ENCODE measurements around the gene TMOD2. TPM values are rescaled to one million over a fixed set of nuclear protein-coding genes. Genes with fewer than 3 reads are reported as not detected.

The TMOD2 gene
- polyA plus RNA-seq, 3 donors, result 5.8 to 12.7 (median 6.2) TPM

DNA sequence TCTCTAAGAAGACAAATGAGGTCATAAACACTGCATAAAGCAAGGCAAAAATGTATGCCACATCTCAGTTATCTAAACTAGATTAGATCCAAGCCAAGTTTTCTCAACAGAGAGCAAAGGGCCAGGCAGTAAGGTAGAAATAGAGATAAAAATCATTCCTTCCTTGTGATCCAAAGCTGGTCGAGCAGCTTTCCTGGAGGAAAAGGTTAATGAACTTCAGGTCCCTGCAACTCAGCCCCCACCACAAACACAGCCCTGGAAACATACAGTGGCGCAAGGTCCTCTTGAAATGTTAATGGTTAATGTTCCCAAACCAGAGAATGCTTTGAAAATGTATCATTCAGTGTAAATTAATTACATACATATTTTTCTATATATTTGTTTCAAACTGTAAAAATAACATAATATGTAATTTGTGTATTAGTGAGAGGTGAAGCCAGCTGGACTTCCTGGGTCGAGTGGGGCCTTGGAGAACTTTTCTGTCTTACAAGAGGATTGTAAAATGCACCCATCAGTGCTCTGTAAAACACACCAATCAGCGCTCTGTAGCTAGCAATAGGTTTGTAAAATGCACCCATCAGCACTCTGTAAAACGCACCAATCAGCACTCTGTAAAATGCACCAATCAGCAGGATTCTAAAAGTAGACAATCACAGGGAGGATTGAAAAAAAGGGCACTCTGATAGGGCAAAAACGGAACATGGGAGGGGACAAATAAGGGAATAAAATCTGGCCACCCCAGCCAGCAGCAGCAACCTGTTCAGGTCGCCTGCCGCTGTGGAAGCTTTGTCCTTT, 31.0 kb upstream of the TMOD2 start:
- Mint-ChIP-seq H3K27me3 (ENCODE audit: low read depth in 3 of 3) (peaks cover 0 to 3% (median 0%) of the 10 kb centered on the region in 3 donors), H3K27ac (no peak overlapping the region), H3K4me1 (peaks cover 13% of the 10 kb centered on the region), H3K9me3 (peaks cover 0 to 5% (median 0%) of the 10 kb centered on the region in 7 donors), H3K36me3 (peaks cover 34 to 36% of the 10 kb centered on the region in 2 donors), H3K4me3 (no peak overlapping the region)
- WGBS (ENCODE audit: insufficient coverage), result 95% methylated on average over 4 of the region's 8 CpGs
- H3K9ac ChIP-seq (ENCODE audit: insufficient read depth, low read length, poor library complexity, severe bottlenecking), result no peak overlapping the region
- H2AFZ ChIP-seq (ENCODE audit: insufficient read depth, low read depth, low read length, poor library complexity, severe bottlenecking), result no peak overlapping the region
- no peak overlapping the region for H3K4me2 ChIP-seq (replicated peaks; ENCODE audit: extremely low read depth, low read length, poor library complexity, severe bottlenecking)
- H3K36me3 ChIP-seq (replicated peaks in 1 of 2; ENCODE audit: control insufficient read depth in 1 of 2, insufficient read depth in 2 of 2, low read length in 2 of 2), result peaks cover 34 to 50% of the 10 kb centered on the region in 2 donors
- no peak overlapping the region for H3K4me3 ChIP-seq (replicated peaks in 1 of 3; ENCODE audit: low read depth in 2 of 3, low read length in 3 of 3)
- intact Hi-C loops (cut with micrococcal nuclease), result no loop called here
- H3K27ac ChIP-seq (ENCODE audit: low read depth in 1 of 2, low read length in 2 of 2), result no peak overlapping the region
- no peaks in the 10 kb centered on the region for H3K27me3 ChIP-seq (ENCODE audit: control insufficient read depth in 2 of 2, insufficient read depth in 2 of 2, low read length in 2 of 2)
- H3K79me2 ChIP-seq (ENCODE audit: insufficient read depth, low read length), result no peaks in the 10 kb centered on the region
- peaks cover 24% of the 10 kb centered on the region for H4K20me1 ChIP-seq (ENCODE audit: insufficient read depth, low read length)
- no peak for DNase-seq
- no peaks in the 10 kb centered on the region for H3K9me3 ChIP-seq (replicated peaks in 1 of 2; ENCODE audit: control insufficient read depth in 1 of 2, insufficient read depth in 1 of 2, low read length in 2 of 2)
- H3K4me1 ChIP-seq (ENCODE audit: control insufficient read depth in 1 of 2, insufficient read depth in 2 of 2, low read length in 2 of 2), result no peaks in the 10 kb centered on the region
- TF ChIP-seq, protein P1, sequence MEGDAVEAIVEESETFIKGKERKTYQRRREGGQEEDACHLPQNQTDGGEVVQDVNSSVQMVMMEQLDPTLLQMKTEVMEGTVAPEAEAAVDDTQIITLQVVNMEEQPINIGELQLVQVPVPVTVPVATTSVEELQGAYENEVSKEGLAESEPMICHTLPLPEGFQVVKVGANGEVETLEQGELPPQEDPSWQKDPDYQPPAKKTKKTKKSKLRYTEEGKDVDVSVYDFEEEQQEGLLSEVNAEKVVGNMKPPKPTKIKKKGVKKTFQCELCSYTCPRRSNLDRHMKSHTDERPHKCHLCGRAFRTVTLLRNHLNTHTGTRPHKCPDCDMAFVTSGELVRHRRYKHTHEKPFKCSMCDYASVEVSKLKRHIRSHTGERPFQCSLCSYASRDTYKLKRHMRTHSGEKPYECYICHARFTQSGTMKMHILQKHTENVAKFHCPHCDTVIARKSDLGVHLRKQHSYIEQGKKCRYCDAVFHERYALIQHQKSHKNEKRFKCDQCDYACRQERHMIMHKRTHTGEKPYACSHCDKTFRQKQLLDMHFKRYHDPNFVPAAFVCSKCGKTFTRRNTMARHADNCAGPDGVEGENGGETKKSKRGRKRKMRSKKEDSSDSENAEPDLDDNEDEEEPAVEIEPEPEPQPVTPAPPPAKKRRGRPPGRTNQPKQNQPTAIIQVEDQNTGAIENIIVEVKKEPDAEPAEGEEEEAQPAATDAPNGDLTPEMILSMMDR (IDR thresholded peaks at IDR 0.05), result no peak

DNA sequence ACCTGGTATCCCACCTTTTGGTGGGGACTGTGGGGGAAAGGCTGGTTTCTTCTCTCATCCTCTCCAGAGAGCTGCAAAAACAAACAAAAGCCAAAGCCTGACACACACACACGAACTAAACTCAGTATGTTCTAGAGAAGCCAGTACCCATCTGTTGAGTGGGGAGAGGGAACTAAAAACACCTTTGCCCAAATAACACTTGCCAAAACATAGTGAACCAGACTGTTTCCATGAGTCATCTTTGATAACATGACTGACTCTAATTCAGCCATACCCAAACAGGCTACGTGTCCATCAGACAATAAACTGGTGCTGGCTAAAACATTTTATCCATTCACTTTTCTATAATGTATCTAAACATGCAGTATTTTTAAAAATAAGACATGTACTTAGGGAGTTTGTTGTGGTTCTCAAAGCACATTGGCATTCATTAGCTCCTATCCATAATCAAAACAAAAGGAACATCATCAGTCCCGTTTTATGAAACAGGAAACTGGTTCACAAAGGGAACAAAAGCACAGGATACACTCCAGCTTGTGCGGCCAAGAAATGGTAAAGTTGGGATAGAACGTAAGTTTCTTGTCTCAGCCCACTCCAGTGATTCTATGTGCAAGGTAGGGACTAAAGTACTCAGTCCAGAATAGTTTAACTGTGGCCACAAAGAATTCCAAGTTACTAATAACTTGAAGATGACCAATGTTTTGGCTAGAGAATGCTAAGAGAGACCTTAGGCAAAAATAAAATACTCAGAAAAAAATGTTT, 30.0 kb upstream of the TMOD2 start:
- peaks cover 34% of the 10 kb centered on the region for H4K20me1 ChIP-seq (ENCODE audit: insufficient read depth, low read length)
- H3K79me2 ChIP-seq (ENCODE audit: insufficient read depth, low read length), result peaks cover 7% of the 10 kb centered on the region
- peaks cover 34 to 50% of the 10 kb centered on the region in 2 donors for H3K36me3 ChIP-seq (replicated peaks in 1 of 2; ENCODE audit: control insufficient read depth in 1 of 2, insufficient read depth in 2 of 2, low read length in 2 of 2)
- no peak overlapping the region for H3K27ac Mint-ChIP-seq
- no peak overlapping the region for H3K4me3 ChIP-seq (replicated peaks in 1 of 3; ENCODE audit: low read depth in 2 of 3, low read length in 3 of 3)
- TF ChIP-seq, protein P1 (IDR thresholded peaks at IDR 0.05), result no peak
- H3K27me3 ChIP-seq (ENCODE audit: control insufficient read depth in 2 of 2, insufficient read depth in 2 of 2, low read length in 2 of 2), result no peaks in the 10 kb centered on the region
- peaks cover 34 to 39% of the 10 kb centered on the region in 2 donors for H3K36me3 Mint-ChIP-seq
- no CpG with 5 or more reads among the region's 5 CpGs for WGBS (ENCODE audit: insufficient coverage)
- no peaks in the 10 kb centered on the region for H3K4me1 ChIP-seq (ENCODE audit: control insufficient read depth in 1 of 2, insufficient read depth in 2 of 2, low read length in 2 of 2)
- H3K27ac ChIP-seq (ENCODE audit: low read depth in 1 of 2, low read length in 2 of 2), result no peak overlapping the region
- H3K9me3 ChIP-seq (replicated peaks in 1 of 2; ENCODE audit: control insufficient read depth in 1 of 2, insufficient read depth in 1 of 2, low read length in 2 of 2), result no peaks in the 10 kb centered on the region
- peaks cover 16% of the 10 kb centered on the region for H3K4me1 Mint-ChIP-seq
- H3K4me2 ChIP-seq (replicated peaks; ENCODE audit: extremely low read depth, low read length, poor library complexity, severe bottlenecking), result no peak overlapping the region
- intact Hi-C loops (cut with micrococcal nuclease), result no loop called here
- no peak overlapping the region for H3K9ac ChIP-seq (ENCODE audit: insufficient read depth, low read length, poor library complexity, severe bottlenecking)
- peaks cover 0 to 3% (median 0%) of the 10 kb centered on the region in 3 donors for H3K27me3 Mint-ChIP-seq (ENCODE audit: low read depth in 3 of 3)
- no peak overlapping the region for H2AFZ ChIP-seq (ENCODE audit: insufficient read depth, low read depth, low read length, poor library complexity, severe bottlenecking)
- H3K9me3 Mint-ChIP-seq, result peaks cover 0 to 5% (median 0%) of the 10 kb centered on the region in 7 donors
- DNase-seq, result no peak
- H3K4me3 Mint-ChIP-seq, result no peak overlapping the region

All from CD14-positive monocyte (primary cell).